EL (cell line): ENCODE data around the gene PAK5.

Experiments used
- DNase-seq: peaks from one replicate; pipeline ENCODE4 v3.0.0-alpha.2; 2016

PAK5 gene

DNA sequence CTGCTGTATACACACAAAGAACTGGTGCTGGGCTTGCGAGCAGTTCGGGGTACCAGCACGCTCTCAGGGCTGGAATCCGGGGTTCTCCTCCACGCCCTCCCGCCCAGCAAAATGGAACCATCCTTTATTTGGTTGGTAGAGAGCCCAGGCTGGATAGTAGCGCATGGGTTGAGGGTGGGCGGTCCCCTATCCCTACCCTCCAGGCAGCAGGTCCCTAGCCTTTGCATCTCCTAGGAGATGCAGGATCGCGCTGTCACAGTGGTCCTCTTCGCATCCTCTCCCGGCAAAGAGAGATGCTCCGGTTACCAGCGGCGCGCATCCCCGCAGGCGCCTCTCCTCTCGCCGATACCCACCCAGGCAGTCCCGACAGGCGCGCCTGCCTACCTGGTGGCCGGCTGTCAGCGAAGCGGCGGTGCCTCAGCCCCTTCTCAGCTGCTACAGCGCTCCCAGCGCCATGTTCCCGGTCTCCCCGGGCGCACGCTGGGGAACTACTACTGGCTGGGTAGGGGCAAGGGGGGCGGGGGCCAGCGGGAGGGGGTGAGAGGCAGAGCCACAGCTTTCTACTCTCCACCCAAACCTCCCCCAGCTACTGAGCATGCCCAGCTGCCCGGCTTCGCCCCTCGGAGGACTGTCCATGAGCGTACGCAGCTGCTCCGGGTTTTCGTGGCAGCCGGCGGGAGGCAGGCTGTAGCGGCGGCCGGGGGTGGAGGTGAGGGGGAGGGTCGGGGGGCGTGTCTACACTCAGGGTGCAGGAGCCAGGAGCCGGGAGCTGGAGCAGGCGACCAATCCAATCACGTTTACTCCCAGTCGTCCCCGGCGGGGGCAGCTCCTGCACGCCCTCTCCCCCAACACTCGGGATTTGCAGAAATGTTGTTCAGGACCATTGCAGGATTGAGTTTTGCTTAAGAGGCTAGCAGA, at the start of gene PAK5:
Gene PAK5 (minus strand): TSS at position 699 of the 918 bp plus-strand sequence. CDS start 194,748 bp downstream, outside the sequence.
- peak; percentile 8 for DNase-seq

DNA sequence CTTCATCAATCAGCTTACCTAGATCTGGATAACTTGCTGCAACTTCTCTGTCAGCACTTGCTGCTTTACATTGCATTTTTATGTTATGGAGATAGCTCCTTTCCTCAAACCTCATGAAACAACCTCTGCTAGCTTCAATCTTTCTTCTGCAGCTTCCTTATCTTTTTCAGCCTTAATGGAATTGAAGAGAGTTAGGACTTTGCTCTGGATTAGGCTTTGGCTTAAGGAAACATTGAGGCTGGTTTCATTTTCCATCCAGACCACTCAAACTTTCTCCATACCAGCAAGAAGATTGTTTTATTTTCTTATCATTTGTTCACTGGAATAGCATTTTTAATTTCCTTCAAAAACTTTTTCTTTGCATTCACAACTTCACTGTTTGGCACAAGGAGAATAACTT, 48.8 kb upstream of the PAK5 start:
- no peak for DNase-seq

DNA sequence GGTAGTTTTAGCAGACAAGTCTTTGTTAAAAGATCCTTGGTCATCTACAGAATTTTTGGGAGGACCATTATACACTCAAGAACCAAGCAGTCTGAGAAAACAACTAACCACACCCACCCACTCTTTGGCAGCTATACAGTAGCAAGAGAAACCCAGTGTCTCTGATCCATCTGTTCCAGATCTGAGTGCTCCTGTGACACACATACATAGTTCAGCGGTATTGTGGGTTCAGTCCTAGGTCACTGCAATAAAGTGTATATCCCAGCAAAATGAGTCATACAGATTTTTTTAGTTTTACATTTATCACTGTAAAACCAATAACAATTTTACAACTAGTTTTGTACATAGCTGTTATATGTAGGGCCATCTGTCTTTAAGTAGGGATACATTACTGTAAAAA, 47.4 kb upstream of the PAK5 start:
- DNase-seq: peak; percentile 25

DNA sequence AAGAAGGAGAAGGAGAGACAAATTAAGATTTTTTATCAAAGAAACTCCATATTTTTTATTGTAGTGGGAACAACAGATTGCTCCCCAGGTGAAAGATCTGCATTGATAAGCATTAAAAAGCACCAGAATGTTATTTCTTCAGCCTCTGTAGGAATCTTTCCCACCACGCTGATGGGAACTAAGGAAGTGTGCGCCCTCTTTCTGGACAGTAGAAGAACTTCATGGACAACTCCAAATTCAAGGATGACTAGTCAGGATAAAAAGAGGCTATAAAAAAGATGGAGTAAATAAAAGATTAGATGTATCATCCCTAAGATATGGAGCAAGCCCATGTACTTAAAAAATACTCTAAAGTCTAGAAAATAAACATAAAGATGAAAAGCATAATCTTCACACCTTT, 45.8 kb upstream of the PAK5 start:
- peak; percentile 1 for DNase-seq

DNA sequence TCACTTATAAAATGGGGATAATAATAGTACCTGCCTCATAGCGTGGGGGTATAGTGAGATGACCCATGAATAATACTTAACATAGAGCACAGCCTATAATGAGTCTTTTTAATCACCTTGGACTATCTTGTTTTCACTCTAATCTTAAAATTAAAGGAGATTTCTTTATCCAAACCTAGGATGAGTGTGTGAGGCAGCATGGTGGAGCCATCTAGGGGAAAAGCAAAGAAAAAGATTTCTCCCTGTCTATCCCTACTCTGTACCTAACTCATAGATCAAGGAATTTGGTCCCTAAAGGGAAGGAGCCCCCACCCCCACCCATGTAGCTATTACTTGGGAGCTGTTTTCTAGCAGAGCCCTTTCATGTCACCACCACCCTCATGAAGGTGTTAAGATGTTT, 45.2 kb upstream of the PAK5 start:
- no peak for DNase-seq

DNA sequence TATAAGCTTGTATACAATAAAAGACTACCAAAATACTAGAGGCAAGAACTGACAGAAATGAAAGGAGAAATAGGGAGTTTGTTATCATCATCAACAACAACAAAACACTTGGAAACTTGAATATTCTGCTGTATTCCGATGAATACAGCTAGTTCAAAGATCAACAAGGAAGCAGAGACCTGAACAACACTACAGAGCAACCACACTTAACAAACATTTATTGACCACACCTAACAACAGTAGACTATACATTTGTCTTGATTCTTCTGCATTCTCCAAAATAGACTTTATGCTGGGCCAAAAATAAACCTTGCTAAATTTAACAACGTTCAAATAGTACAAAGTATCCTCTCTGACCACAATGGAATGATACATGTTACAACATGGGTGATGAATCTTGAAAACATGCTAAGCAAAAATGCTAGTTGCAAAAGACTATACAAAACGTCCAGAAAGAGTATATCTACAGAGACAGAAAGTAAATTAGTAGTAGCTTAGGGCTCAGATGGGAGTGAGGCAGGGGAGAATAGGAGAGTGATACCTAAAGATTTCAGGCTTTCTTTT, 39.1 kb upstream of the PAK5 start:
- DNase-seq: no peak

DNA sequence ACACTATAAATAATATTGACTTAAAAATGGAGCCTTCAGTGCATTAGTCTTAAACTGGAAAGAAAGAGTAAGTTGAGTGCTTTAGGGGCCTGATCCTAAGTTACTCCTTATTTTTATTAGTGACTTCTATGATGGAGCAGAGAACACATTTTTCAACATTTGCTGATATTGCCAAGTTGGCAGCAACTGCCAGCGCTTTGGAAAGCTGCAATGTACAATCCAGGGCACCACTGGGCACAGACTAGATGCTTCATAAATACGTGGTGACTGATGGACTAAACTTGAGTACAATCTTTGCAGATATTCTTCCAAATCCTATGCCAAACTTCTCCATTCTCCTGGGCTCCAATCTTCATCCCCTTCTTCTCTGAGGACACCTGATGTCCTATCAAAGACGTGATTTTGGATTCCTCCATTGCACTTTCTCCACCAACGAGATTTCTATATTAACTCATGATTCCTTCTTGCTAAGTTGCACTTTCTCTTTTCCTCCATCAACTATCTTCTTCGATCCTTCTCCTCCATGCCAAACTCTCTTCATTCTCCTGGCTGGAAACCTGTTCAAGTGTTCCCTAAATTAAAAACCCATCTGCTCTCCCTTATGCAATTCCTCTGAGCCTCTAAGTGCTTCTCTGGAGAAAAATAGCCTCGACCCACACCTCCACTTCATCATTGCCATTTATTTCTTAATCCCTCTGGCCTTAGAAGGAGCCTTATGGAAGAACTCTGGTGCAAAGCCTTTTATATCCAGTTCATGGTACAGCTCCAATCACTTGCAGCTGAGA, 28.5 kb upstream of the PAK5 start:
- no peak for DNase-seq

DNA sequence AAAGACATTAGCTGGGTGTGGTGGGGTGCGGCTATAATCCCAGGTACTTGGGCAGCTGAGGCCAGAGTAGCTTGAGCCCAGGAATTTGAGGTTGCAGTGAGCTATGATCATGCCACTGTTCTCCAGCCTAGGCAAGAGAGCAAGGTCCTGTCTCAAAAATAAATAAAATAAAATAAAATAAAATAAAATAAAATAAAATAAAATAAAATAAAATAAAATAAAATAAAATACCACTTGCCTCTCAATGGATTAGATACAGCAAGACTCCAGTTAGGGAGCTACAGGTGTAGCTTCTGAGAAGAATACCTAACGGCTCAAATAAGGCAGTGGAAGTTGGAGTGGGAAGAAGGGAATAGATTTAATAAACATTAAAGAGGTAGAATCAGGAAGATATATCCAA, 13.7 kb upstream of the PAK5 start:
- no peak for DNase-seq

DNA sequence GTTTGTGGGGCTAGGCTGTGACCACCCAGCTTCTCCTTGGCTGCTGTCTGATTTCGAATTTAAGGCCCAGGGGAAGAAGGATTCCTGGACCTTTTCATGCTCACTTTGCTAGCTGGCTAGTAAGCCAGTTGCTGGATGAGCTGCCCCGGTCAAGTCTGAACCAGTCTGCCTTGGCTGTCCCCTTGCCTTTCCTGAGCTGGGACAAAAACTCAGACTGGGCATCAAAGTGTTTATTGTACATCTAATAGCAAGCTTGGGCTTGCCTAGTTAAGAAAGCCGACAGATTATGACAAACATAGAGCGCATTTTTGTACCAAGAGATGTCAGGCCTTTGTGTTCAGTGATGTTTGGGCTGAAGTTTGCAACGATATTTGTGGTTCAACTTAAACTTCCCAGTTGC, 750 bp upstream of the PAK5 start:
- no peak for DNase-seq

DNA sequence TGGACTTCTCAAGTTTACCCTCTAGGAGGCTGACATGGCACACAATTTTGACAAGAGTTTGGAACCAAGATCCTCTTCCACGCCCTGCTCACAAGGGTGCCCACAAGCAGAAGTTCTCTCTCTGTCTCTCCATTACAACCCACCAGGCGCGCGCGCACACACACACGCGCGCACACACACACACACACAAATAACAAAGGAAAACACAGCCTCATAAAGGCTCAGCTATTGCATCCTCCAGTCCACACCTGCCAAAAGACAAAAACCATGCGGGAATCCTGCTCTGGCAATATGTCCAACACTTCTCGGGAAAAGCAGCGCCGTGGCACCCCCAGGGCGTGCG, 870 bp downstream of the PAK5 start:
- DNase-seq: peak; percentile 0

DNA sequence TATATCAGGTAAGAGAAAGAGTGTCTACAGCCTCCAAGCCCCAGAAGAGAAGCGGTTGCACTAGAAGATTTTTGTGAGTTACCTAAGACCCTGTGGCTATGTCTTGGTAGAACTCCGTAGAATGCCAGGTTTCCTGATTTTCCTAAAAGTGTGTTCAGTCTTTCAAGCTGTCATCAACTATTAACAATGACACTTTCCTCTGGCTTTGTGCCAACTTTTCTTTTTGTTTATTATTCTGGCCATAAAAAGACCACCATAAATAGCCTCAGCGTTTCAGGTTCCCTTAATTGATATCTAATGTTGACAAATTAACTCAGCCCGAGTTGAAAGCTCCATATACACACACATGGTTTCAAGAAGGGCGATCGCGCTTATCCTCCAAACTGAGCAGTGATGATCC, 1.2 kb downstream of the PAK5 start:
- DNase-seq: no peak

DNA sequence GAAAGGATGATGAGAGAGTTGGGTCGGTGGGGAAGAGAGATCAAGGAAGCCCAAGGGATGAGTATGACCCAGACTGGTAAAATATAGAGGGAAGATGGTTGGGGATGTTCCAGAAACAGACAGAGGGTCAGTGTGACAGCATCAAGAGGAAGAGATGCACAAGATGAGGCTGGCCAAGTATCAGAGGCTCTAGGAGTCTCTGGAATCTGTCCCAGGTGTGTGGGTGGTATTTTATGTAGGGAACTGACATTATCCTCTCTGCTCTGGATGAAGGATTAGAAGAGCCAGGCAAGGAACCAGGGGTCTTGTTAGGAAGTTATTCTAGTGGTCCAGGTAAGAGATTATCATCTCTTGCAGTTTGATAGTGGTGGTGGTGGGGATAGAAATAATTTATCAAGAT, 3.6 kb downstream of the PAK5 start:
- no peak for DNase-seq

DNA sequence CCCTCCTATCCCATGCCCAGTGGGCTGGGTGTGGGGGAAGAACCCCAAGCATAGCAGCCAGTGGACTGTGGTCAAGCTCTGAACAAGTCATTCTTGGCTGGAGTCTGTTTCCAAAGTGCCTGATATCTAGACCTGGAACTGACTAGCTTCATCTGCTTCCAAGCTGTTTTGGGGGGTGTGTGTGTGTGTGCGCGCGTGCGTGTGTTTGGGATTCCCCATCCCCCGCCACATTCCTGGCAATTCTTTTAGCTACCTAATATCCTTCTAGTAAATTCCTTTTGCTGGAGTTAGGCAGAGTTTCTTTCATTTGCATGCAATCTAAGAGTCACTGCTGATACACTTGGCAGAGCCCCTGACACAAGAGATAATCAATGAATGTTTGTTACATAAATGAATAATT, 7.8 kb downstream of the PAK5 start:
- DNase-seq: no peak

DNA sequence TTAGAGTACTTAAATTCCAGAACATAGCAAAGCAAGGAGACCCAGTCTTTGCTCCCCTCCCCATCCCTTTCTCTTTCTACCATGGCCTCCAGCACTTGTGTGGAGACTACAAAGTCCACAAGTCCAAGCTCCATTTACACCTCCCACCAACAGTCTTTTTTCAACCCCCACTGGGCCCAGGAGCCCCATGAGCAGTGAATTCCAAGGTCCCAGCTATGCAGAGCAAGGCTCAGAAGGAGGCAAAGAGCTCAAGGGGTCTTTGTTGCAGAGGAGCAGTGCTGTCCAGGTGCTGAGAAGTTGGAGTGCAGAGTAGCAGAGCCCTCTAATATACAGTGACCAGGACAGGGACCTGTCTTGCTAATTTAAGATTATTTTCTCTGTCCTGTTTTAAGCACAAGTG, 9.0 kb downstream of the PAK5 start:
- DNase-seq: no peak

DNA sequence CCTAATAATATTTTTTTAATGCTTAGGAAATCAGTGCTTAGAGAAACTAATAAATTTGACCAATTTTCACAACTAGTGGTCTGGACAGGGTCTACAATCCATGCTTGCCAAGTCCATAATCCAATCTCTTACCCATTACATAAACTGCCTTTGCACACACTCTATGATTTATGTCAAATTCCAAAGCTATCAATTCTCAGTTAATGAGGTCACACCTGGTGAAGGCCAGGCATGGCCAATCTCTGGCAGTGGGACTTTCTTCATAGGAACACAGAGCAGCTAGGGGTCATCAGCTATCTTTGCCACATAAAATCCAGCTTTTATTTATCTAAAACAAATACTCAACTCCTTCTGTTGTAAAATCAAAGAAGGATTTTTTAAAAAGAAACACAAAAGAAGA, 21.2 kb downstream of the PAK5 start:
- no peak for DNase-seq

DNA sequence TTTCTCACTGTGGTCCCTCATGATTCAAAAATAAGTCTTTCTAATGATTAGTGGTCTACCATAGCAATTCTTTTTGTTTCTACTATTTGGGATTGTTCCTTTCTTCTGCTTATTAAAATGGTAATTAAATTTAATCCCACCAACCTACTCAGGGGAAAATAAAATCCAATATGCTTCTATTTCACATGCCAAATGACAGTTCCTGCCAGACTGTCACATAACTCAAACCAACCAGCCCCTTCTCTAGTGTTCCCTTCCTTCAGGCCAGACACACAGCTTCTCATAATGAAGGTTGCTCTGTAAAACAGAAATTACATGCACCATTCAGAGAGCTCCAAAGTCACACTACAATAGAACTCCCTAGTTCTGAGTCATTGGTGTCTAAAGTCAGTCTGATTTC, 23.2 kb downstream of the PAK5 start:
- no peak for DNase-seq

DNA sequence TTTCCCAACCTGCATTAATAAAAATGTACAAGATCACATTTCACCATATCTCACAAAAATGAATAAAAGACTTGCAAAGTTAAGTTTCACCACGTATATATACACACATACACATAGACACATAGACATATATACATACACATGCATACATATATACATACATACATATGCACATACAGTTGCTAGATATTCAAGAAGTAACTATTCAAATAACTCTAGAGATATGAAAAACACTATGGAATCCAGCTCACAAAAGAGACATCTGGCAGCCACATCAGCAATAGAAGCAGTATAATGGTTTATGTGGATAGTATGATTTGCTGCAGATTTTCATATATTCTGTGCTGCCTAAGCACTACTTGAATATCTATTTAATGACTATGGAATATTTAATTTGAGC, 28.1 kb downstream of the PAK5 start:
- DNase-seq: no peak

DNA sequence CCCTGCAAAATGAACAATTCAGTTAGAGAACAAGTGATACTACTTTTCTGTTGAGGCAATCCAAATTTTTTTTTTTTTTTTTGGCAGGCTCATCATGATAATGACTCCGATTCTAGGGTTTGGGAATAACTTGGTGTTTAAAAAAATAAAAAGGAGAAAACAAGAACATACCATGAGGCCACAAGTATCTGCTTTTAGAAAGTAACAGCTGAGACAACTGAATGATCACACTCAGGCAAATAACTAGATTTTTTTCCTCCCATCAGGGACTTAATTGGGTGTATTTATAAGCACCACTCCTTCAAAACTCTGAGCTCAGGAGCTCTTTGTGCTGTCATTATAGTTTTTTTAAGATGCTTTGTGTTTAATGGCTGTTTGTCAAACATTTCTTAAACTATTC, 29.6 kb downstream of the PAK5 start:
- DNase-seq: no peak

DNA sequence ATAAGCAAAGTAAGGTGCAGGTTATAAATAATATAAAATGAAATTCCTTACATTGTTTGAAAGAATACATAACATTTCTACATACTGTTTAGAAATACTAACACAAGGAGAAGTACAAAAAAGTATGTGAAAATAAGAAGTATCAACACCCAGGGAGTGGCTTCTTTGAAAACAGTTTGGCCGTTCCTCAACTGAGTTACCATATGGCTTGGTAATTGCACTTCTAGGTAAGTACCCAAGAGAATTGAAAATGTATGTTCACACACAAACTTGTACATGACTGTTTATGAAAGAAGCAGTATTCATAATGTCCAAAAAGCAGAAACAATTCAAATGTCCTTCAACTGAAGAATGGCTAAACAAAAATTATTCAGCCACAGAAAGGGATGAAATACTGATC, 30.7 kb downstream of the PAK5 start:
- no peak for DNase-seq

DNA sequence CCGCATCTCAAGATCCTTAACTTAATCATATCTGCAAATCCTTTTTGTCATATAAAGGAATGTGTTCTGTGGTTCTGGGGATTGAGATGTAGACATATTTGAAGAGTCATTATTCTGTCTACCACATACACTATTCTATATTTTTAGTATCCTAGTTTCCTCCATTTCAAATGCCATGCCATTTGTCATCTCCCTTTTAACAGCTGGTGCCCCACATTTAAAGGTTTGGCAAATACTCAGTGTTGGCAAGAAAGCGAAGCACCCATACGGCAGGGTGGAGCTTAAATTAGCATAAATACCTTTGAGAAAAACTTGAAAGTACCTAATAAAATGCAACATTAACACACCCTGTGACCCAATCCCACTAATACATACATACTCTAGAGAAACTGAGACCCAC, 31.7 kb downstream of the PAK5 start:
- no peak for DNase-seq

DNA sequence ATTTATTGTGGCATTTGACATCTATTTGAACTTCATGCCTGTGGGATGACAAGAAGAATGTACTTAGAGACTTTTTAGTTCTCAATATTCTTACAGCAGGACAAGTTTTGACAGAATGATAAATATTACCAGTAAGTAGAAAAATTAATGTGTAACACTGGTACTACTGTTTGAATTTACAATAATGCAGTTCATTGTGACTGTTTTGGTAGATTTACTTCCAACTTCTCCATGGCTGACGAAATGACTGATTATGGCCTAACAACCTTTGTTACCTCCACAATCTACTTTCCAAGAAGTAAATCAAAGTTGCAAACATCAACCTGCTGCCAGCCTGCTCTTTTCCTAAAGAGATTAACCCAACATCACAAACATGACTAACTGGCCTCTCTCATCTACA, 38.5 kb downstream of the PAK5 start:
- DNase-seq: no peak

DNA sequence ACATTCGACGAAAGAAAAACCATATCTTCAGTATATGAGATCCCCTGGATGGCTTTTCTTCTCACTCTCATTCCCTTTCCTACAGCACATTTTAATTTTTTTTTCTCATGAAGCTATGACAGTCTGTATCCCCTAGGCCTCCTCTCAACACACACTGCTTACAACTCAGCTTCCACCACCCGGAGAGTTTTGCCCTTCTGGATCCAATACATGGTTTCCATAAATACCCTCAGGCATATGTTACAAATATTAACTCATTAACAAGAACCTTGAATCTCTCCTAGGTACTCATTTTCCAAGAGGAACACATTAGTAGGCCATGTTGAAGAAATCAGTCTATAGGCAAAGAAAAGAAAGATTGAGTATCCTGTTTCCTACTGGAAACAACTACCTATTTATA, 44.0 kb downstream of the PAK5 start:
- no peak for DNase-seq

DNA sequence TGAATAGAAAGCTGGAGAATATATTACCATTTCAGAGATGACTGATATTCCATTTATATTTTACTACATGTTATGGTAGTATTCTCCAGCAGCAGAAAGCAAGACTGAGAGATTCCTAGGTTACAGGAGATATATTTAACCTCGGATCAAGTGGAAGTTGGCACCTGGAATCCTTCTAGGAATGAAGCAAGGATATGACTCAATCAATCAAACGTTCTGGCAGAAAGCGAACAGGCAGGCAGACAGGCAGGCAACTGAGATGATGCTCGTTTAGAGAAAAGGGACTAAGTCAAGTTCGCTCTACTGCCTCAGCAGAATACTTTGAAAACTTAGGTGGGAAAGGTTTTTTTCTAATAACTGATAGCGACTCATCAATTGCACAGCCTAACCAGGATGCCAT, 46.2 kb downstream of the PAK5 start:
- no peak for DNase-seq

DNA sequence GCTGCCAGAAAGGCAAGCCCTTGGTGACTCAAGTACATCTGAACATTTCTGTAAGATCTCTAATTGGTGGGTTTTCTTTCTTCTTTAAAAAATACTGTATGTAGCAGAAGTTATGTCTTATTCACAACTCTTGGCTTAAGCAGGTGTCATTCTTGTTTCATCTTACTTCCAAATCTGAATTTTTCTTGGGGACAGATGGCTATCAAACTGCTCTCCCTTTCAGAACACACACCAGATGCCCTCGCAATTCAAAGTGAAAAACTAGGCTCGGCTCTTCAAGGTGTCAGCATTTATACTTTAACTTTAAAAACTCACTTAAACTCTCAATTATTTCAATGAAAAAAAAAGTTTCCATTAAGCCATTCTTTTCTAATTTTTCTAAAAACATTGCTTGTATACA, 49.7 kb downstream of the PAK5 start:
- no peak for DNase-seq
